Measurements from ENCODE around the gene PRR16. TPM values are rescaled to one million over a fixed set of nuclear protein-coding genes. Genes with fewer than 3 reads are reported as not detected.

The PRR16 gene
- total RNA-seq, 1 donor from 2014 or later = 0.25 TPM

DNA sequence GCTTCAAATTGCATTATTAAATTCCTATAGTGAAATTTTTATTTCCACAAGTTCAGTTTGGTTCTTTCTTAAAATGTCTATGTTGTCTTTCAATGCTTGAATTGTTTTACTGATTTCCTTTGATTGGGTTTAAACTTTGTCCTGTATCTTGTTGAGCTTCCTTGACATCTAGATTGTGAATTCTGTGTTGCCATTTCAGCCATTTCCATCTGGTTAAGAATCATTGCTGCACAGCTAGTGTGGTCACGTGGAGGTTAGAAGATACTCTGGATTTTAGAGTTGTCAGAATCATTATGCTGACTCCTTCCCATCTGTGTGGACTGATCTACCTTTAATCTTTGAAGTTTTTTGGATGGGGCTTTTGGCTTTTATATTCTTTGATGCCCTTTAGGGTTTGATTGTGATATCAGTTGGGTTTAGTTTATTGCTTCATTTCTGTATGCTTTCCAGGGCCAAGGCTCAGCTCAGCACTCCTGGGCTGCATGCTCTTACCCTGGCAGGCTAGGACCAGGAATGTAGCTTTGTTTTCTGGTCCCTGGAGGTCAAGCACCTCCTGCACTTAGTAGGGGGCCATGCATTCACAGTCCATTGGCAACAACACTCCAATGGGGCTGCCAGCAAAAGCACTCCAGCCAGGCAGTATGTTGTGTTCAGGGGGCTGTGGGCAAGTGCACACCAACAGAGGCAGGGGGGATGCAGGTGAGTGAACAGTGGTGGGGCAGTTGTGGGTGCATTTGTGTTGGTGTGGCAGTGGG lies 141.4 kb downstream of the PRR16 start:
- no peak for DNase-seq

DNA sequence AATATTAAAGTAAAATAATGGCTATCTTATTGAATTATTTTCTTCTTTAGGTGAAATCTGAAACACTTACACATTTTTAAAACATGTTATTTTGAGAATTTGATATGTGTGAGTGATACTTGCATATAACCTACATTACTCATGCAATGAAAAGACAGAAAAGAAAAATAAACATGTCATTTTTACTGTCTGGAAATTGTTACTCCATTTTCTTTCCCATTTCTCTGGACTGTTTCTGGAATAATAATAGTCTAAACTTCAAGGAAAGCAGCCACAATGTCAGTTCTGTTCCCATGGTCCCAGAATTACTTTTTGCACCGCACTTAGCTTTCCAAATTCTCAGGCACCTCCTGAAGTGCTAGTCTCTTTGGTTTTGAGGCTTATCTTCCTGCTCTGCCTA lies 145.5 kb downstream of the PRR16 start:
- no peak overlapping the region for H3K27ac Mint-ChIP-seq (ENCODE audit: unreplicated experiment)
- no peak for DNase-seq
- H3K36me3 Mint-ChIP-seq (ENCODE audit: unreplicated experiment) = no peaks in the 10 kb centered on the region
- TF ChIP-seq, protein P1, sequence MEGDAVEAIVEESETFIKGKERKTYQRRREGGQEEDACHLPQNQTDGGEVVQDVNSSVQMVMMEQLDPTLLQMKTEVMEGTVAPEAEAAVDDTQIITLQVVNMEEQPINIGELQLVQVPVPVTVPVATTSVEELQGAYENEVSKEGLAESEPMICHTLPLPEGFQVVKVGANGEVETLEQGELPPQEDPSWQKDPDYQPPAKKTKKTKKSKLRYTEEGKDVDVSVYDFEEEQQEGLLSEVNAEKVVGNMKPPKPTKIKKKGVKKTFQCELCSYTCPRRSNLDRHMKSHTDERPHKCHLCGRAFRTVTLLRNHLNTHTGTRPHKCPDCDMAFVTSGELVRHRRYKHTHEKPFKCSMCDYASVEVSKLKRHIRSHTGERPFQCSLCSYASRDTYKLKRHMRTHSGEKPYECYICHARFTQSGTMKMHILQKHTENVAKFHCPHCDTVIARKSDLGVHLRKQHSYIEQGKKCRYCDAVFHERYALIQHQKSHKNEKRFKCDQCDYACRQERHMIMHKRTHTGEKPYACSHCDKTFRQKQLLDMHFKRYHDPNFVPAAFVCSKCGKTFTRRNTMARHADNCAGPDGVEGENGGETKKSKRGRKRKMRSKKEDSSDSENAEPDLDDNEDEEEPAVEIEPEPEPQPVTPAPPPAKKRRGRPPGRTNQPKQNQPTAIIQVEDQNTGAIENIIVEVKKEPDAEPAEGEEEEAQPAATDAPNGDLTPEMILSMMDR (IDR thresholded peaks at IDR 0.05; ENCODE audit: partially characterized antibody, unreplicated experiment) = no peak
- H3K4me3 Mint-ChIP-seq (ENCODE audit: unreplicated experiment) = no peak overlapping the region
- H3K27me3 Mint-ChIP-seq (ENCODE audit: unreplicated experiment) = no peaks in the 10 kb centered on the region
- H3K9me3 Mint-ChIP-seq (ENCODE audit: unreplicated experiment) = no peaks in the 10 kb centered on the region
- H3K4me1 Mint-ChIP-seq (ENCODE audit: low read depth, unreplicated experiment) = no peaks in the 10 kb centered on the region

More for the DNA sequence above, 141.4 kb downstream of the PRR16 start:
- no peaks in the 10 kb centered on the region for H3K4me1 Mint-ChIP-seq (ENCODE audit: low read depth, unreplicated experiment)
- TF ChIP-seq, protein P1 (IDR thresholded peaks at IDR 0.05; ENCODE audit: partially characterized antibody, unreplicated experiment) = no peak
- no peaks in the 10 kb centered on the region for H3K36me3 Mint-ChIP-seq (ENCODE audit: unreplicated experiment)
- no peaks in the 10 kb centered on the region for H3K27me3 Mint-ChIP-seq (ENCODE audit: unreplicated experiment)
- no peak overlapping the region for H3K27ac Mint-ChIP-seq (ENCODE audit: unreplicated experiment)
- H3K4me3 Mint-ChIP-seq (ENCODE audit: unreplicated experiment) = no peak overlapping the region
- H3K9me3 Mint-ChIP-seq (ENCODE audit: unreplicated experiment) = no peaks in the 10 kb centered on the region

DNA sequence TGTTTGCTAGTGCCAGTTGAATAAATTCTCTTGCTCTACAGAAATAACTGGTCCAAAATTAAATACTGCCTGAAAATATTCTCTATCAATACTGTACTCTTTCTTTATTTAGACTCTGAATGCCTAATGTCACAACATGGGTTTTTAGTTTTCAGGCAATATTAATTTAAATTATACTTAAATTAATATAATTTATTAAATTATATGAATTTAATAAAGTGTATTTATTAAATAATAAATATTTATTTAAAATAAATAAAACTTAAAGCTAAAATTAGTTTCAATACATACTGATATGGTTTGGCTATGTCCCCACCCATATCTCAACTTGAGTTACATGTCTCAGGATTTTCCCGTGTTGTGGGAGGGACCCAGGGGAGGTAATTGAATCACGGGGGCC lies 146.0 kb downstream of the PRR16 start:
- Mint-ChIP-seq H3K27me3 (ENCODE audit: unreplicated experiment) (no peaks in the 10 kb centered on the region), H3K36me3 (ENCODE audit: unreplicated experiment) (no peaks in the 10 kb centered on the region), H3K4me1 (ENCODE audit: low read depth, unreplicated experiment) (no peaks in the 10 kb centered on the region), H3K27ac (ENCODE audit: unreplicated experiment) (no peak overlapping the region), H3K4me3 (ENCODE audit: unreplicated experiment) (no peak overlapping the region), H3K9me3 (ENCODE audit: unreplicated experiment) (no peaks in the 10 kb centered on the region)
- TF ChIP-seq, protein P1 (IDR thresholded peaks at IDR 0.05; ENCODE audit: partially characterized antibody, unreplicated experiment) = no peak
- DNase-seq = no peak

DNA sequence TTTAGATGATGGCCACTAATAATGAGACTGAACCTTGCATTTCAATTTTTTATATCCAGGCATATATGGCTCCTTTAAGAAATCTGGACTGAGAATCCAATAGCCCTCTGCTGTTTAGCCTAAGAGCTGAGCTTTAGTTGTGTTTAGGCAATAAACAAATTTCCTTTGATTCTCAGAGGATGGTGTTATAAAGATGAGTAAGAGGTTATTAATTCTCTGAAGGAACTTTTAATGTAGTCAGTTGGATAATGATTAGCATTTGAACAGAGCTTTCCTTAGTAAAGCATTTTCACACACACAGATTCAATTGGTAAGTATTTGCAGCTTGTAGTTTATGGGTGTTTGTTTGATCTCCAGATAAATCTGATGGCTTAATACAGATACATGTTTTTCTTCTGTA lies 149.6 kb downstream of the PRR16 start:
- Mint-ChIP-seq H3K4me1 (ENCODE audit: low read depth, unreplicated experiment) (no peaks in the 10 kb centered on the region), H3K36me3 (ENCODE audit: unreplicated experiment) (no peaks in the 10 kb centered on the region), H3K4me3 (ENCODE audit: unreplicated experiment) (no peak overlapping the region), H3K27me3 (ENCODE audit: unreplicated experiment) (no peaks in the 10 kb centered on the region), H3K27ac (ENCODE audit: unreplicated experiment) (no peak overlapping the region), H3K9me3 (ENCODE audit: unreplicated experiment) (no peaks in the 10 kb centered on the region)
- TF ChIP-seq, protein P1 (IDR thresholded peaks at IDR 0.05; ENCODE audit: partially characterized antibody, unreplicated experiment) = no peak
- DNase-seq = no peak

DNA sequence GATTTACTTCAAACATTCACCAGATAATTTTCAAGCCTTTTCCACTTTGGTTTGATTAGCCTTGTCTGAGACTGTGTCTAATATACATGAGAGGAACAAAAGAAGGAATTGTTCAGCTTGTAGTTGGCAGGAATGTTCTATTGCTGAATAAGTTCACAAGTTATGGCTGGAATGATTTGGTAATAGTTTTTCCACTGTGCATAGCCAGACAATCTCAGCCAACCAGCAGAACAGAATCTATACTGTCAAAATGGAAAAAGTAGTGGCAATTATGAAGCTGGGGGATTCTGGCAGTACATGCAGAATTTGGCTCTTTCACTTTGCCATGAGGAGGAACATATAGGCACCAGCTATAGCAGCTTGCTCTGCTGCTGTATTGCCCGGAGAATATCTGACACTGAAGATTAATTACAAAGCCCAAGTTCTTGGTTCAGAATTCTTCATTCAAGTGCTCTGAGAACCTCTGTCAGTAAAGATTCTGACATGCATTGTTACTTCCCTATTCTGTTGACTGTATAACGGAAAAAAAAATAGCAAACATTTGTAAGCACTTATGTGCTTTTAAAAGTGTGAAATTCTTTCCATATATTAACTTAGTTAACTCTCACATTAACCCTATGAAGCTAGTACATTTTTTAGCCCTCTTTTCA lies 150.6 kb downstream of the PRR16 start:
- H3K4me1 Mint-ChIP-seq (ENCODE audit: low read depth, unreplicated experiment) = no peaks in the 10 kb centered on the region
- no peaks in the 10 kb centered on the region for H3K36me3 Mint-ChIP-seq (ENCODE audit: unreplicated experiment)
- no peak overlapping the region for H3K4me3 Mint-ChIP-seq (ENCODE audit: unreplicated experiment)
- H3K27ac Mint-ChIP-seq (ENCODE audit: unreplicated experiment) = no peak overlapping the region
- H3K9me3 Mint-ChIP-seq (ENCODE audit: unreplicated experiment) = no peaks in the 10 kb centered on the region
- DNase-seq = no peak
- H3K27me3 Mint-ChIP-seq (ENCODE audit: unreplicated experiment) = no peaks in the 10 kb centered on the region
- TF ChIP-seq, protein P1 (IDR thresholded peaks at IDR 0.05; ENCODE audit: partially characterized antibody, unreplicated experiment) = no peak

Data from glutamatergic neuron (in vitro differentiated cells).